DMS153 treated with DMSO at 0.1 percent for 48 hours (cell line): ENCODE measurements around the gene MED13L.
"Not testable (repeated sequence)": the region's sequence is repeated elsewhere in the genome, so short reads cannot be mapped to it uniquely, and the experiment has no call there.

Experiments
- DNase-seq: peaks from one replicate; lab custom pipeline; 2025; ENCODE audit not compliant: unreplicated experiment; lab: John Stamatoyannopoulos, UW

MED13L gene

GRCh38 chr12:116062698-116063097, 214.8 kb downstream of the MED13L start:
- no peak for DNase-seq

GRCh38 chr12:116060764-116061163, 216.7 kb downstream of the MED13L start:
- DNase-seq = no peak

- DNase-seq = no peak
Measured at GRCh38 chr12:116059904-116060303, 217.6 kb downstream of the MED13L start.

DNA sequence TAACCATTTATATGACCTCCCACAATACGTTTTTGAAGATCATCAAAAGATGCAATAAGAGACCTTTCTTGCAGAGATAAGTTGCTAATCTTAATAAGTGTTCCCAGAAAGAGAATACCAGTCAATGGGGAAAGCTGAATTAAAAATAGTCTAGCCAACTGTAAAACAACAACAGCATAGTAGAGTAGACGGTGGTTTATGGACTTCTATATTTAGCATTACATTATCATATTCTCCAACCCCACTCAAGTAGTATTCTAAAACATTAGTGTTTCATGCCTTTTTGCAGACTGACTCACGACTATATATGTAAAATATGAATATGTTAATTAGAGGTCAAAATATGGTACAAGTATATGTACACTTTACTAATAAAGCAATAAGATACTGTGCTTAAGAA, 218.9 kb downstream of the MED13L start:
- no peak for DNase-seq

GRCh38 chr12:116057356-116057755, 220.1 kb downstream of the MED13L start:
- DNase-seq = no peak

DNA sequence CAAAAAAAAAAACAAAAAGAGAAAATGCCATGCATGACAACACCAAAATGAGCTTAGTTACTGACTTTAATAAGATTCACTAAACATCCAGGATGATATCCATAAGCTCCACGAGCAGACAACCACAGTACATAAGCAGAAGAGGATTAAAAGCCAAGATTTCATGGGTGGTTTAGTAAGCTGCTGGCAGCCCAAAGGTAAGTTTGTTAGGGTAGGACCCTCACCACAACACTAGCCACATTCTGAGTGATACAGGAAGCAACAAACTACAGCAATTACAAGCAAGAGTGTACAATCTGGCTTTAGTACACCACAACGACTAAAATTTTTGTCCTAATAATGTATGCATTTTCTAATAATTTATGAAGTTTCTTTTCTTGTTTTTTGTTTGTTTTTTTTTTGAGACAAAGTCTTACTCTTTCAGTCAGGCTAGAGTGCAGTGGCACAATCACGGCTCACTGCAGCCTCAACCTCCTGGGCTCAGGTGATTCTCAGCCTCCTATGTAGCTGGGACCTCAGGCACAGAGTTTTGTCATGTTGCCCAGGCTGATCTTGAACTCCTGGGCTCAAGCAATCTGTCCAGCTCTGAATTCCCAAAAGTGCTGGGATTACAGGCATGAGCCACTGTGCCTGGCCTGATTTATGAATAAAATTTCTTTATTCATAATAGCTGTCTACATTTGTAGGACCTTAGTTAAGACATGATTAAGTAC, 221.4 kb downstream of the MED13L start:
- no peak for DNase-seq

- DNase-seq = no peak
Measured at GRCh38 chr12:116054280-116054679, 223.2 kb downstream of the MED13L start.

DNA sequence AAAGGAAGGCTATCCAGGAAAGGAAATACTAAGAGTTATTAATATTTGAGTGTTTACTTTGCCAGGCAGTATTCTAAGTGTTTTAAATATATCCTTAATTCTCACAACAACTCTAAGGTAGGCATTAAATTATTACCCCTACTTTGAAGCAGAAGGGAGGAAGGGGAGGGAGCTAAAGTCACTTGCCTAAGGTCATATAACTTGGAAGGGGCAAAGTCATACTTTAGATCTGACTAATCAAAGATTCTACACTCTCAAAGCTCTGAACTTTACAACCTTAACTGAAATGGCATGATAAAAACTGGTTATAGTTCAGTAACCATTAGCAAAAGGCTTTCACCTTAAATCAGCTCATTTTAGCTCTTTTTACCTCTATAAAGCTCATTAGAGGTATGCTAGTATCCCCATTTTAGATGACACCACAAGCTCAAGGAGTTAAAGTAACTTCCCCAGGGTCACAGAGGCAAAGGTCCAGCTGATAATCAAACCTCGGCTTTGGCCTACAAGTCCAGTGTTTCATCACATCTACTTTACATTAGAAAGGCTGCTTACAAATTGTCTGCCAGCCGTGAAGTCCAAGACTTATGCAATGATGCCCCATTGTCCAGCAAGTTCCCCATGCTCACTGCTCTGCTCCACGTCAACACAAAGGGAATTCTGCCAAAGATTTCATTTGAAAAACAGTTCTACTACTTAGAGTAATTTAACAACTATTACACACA, 223.9 kb downstream of the MED13L start:
- DNase-seq = no peak

DNA sequence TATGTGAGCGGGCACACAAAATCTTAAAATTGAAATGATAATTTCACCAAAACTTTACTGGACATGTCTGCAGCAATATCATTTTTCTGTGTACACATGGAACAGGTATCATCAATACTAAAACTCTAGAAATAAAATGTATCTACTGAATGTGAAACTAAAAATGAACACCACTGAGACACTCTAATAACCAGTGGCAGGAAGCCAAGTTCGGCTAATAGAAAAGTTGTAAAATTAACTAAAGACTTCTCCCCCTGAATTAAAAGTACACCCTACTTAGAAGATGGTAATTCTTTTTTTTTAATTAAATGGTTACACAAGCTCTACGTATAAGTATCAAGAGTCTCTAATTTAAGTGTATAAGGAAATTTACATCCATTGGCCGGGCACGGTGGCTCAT, 227.2 kb downstream of the MED13L start:
- no peak for DNase-seq

DNA sequence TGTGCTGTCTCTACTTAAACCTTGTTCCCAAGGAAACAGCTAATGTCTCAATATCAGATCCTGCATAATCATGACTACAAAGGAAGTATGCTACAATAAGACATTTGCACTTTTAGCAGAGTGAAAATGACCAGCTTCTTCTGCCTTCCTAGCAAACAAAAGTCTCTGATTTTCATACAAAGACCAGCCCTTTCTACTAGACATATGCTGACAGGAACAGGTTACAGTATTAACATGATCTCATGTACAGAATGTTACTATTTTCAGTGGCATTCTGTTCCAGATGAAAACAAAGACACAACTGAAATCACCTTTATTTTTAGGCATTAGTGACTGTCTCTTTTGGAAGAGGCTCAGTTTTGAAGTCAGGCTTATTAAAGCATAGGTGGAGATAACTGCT, 228.6 kb downstream of the MED13L start:
- no peak for DNase-seq

DNA sequence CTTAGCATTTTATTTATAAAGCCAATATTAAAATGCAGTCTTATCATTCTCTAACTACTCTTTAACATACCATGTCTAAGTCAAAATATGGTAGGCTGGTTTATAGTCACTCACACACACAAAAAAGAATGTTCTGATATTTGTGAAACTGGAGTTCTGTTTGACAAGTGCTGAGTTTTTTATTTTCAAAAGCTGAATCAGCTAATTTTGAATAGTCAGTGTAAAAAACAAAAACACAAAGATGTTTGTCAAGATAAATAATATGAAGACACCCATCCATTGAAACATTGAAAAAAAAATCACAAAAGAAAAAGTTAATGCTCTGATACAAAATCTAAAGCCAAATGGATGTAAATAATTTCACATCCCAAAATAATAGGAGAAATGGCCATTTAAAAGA, 231.5 kb downstream of the MED13L start:
- DNase-seq = no peak

DNA sequence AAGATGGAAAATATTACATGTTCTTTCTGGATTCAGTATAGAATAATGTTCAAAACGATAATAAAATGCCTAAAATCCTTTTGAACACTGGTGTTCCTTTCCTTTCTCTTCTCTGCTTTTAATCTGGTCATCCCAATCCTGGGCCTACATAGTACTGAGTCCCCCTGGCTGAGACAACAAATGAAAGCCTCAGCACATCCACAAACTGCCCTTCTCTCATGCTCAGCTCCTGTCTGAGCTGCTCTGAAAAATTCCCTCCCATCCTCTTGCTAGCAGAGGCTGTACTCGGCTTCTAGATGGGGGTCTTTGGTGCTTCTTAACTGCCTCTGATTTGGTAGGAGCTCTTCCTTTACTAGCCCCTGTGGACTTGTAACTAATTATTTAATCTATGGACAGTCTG, 232.3 kb downstream of the MED13L start:
- DNase-seq = no peak

- DNase-seq = no peak
Measured at GRCh38 chr12:116043659-116044535, 233.6 kb downstream of the MED13L start.

- DNase-seq = no peak
Measured at GRCh38 chr12:116040402-116040801, 237.1 kb downstream of the MED13L start.

- no peak for DNase-seq
Measured at GRCh38 chr12:116039081-116039480, 238.4 kb downstream of the MED13L start.

DNA sequence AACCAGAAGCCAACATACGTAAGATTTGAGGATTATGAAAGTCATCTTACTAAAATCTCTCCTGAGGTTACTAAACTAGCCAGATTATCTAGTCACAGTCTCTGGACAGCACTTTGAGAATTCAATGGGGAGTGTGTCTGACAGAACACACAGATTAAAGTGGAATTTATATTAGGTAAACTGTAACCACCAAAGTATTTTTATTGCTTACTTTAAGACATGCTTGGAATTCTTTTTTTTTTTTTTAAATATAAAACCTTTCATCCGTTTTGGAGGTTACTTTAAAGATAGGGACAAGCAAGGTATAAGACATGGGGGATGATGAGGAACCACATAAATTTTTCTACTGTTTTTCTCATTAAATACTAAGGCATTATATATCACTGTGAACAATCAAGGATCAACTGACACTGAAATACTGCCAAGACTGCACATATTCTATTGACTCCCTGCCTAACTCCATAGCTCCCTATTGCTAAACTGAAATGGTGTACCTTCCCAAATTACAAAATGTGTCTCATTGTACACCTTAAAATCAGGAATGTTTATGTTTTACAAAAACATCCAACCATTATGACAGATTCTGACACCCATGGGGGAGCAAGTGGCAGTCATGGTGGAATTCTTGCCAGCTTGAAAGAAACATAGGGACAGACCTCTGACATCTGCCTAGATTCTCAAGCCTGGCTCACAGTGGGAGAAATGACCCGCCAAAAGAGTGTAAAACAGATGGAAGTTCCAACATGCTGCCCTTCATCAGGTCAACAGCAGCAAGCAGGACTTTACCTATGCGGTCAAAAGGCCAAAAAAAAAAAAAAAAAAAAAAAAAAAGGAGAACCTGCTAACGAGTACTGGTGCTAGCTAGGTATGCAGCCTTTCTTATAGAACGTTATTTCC, 239.3 kb downstream of the MED13L start:
- DNase-seq = no peak

DNA sequence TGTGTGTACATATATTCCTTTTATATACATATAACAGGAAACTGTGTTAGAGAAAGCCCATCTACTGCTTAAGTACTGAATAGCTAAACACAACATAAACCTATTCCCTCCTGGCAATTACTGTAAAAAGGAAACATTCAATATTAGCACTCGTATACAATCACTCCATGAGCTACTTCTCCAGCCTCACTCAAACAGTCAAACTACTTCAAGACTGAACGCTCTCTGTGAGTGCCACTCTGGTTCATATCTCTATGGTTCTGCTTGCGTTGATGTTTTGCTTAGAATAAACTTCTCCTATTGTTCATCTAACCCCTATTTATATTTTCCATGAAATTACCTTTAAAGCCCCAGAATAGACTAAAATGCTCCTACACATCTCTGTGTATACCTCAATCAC, 243.7 kb downstream of the MED13L start:
- DNase-seq = no peak

DNA sequence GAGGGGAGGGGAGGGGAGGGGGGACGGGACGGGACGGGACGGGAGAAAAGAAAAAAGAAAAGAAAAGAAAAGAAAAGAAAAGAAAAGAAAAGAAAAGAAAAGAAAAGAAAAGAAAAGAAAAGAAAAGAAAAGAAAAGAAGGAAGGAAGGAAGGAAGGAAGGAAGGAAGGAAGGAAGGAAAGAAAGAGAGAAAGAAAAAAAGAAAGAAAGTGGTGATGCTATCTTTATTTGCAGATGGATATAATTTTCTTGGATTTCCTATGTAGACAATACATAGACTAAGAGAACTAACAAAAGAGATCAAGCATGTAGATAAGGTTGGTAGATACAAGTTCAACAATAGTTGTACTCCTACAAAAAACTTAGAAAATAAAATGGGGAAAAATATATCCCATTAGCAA, 245.9 kb downstream of the MED13L start:
- not testable (repeated sequence) for DNase-seq

GRCh38 chr12:116028619-116029018, 248.9 kb downstream of the MED13L start:
- DNase-seq = no peak

DNA sequence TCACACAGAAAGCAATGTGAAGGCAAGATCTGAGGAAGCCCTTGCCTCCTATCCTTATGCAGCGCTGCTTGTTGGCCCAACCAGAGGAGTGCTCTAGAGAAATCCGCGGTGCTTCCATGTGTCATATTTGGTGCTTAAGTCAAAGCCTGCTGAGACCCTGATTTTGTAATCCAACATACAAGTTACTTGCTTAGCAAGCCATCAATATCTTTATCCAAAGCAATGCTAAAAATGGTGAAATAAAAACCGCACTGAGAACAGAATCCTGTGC, 250.0 kb downstream of the MED13L start:
- no peak for DNase-seq
